HEK293 (cell line): ENCODE measurements around the gene SYNCRIP.

Experiments
- CTCF ChIA-PET: fragments of 350-600 bp; formaldehyde crosslinking; extraction: SDS; loops from one replicate; lab custom pipeline; 2021; ENCODE audit warnings: antibody characterized with exemption; lab: Yijun Ruan, JAX
- POLR2A ChIA-PET: fragments of 300-600 bp; formaldehyde crosslinking; extraction: SDS; loops from one replicate; lab custom pipeline; 2020; ENCODE audit warnings: antibody characterized with exemption, inconsistent platforms; lab: Yijun Ruan, JAX
- H3K27ac ChIP-seq: fragments of 200-500 bp; sonication (Bioruptor generic); 2 replicates; pipeline ENCODE4 v1.5.1; 2014; ENCODE audit warnings: low read depth, low read length, control low read depth, inconsistent platforms; ENCODE audit errors: extremely low read depth
- H3K36me3 ChIP-seq, 2 experiments: fragments of 200-500 bp in 1 of 2; sonication (Bioruptor generic) in 1 of 2; 1 replicate in 1 of 2; 2 replicates in 1 of 2; pipeline ENCODE4 v1.5.1; 2014 to 2017; ENCODE audit warnings: inconsistent platforms in 2 of 2, low read length in 2 of 2; ENCODE audit not compliant: control insufficient read depth in 2 of 2, insufficient read depth in 1 of 2
- H3K4me1 ChIP-seq: fragments of 200-500 bp; sonication (Bioruptor generic); 2 replicates; pipeline ENCODE4 v1.5.1; 2014; ENCODE audit warnings: mild to moderate bottlenecking, low read length, inconsistent platforms; ENCODE audit not compliant: control insufficient read depth, insufficient read depth
- H3K4me3 ChIP-seq: 2 replicates; pipeline ENCODE4 v1.5.1; 2011; ENCODE audit warnings: low read depth, mild to moderate bottlenecking, control low read depth, low read length, moderate library complexity
- H3K9me3 ChIP-seq: fragments of 200-500 bp; sonication (Bioruptor generic); 2 replicates; pipeline ENCODE4 v1.5.1; 2014; ENCODE audit warnings: low read depth, low read length, inconsistent platforms; ENCODE audit not compliant: control insufficient read depth, insufficient read depth
- BCL11B ChIP-seq: fragments of 450-650 bp; formaldehyde crosslinking; IDR thresholded peaks from 2 replicates; pipeline ENCODE4 v1.5.1; 2016; ENCODE audit warnings: low read depth, missing biosample characterization, missing genetic modification characterization
- GLIS2 ChIP-seq: fragments of 450-650 bp; formaldehyde crosslinking; IDR thresholded peaks from 2 replicates; pipeline ENCODE4 v1.5.1; 2016; ENCODE audit warnings: missing biosample characterization, missing genetic modification characterization
- PBX3 ChIP-seq: sonication (generic); formaldehyde crosslinking; IDR thresholded peaks from 2 replicates; pipeline ENCODE4 v1.8.1; 2022; ENCODE audit warnings: mild to moderate bottlenecking, moderate library complexity, missing genetic modification reagents
- PRDM10 ChIP-seq: fragments of 450-650 bp; formaldehyde crosslinking; IDR thresholded peaks from 2 replicates; pipeline ENCODE4 v1.5.1; 2016; ENCODE audit warnings: missing biosample characterization, missing genetic modification characterization
- PRDM4 ChIP-seq: fragments of 450-650 bp; formaldehyde crosslinking; IDR thresholded peaks from 2 replicates; pipeline ENCODE4 v1.5.1; 2017; ENCODE audit warnings: missing biosample characterization, missing genetic modification characterization
- PRDM6 ChIP-seq: fragments of 450-650 bp; formaldehyde crosslinking; IDR thresholded peaks from 2 replicates; pipeline ENCODE4 v1.5.1; 2017; ENCODE audit warnings: missing biosample characterization, missing genetic modification characterization
- SP3 ChIP-seq: fragments of 450-650 bp; formaldehyde crosslinking; IDR thresholded peaks from 2 replicates; pipeline ENCODE4 v1.5.1; 2016; ENCODE audit warnings: missing biosample characterization, missing genetic modification characterization
- SP7 ChIP-seq: fragments of 450-650 bp; formaldehyde crosslinking; IDR thresholded peaks from 2 replicates; pipeline ENCODE4 v1.5.1; 2016; ENCODE audit warnings: missing biosample characterization, missing genetic modification characterization
- ZBTB8A ChIP-seq: fragments of 450-650 bp; formaldehyde crosslinking; IDR thresholded peaks from 2 replicates; pipeline ENCODE4 v1.5.1; 2016; ENCODE audit warnings: missing biosample characterization, missing genetic modification characterization
- ZFHX2 ChIP-seq: fragments of 450-650 bp; formaldehyde crosslinking; conservative IDR thresholded peaks from 2 replicates; pipeline ENCODE4 v1.5.1; 2016; ENCODE audit warnings: missing biosample characterization, missing genetic modification characterization
- ZFP69B ChIP-seq: fragments of 450-650 bp; formaldehyde crosslinking; IDR thresholded peaks from 2 replicates; pipeline ENCODE4 v1.5.1; 2016; ENCODE audit warnings: missing biosample characterization, missing genetic modification characterization
- ZNF10 ChIP-seq: fragments of 450-650 bp; formaldehyde crosslinking; IDR thresholded peaks from 2 replicates; pipeline ENCODE4 v1.5.1; 2017; ENCODE audit warnings: missing biosample characterization, missing genetic modification characterization
- ZNF132 ChIP-seq: fragments of 450-650 bp; formaldehyde crosslinking; IDR thresholded peaks from 2 replicates; pipeline ENCODE4 v1.5.1; 2017; ENCODE audit warnings: missing biosample characterization, missing genetic modification characterization, borderline replicate concordance
- ZNF138 ChIP-seq: fragments of 450-650 bp; formaldehyde crosslinking; IDR thresholded peaks from 2 replicates; pipeline ENCODE4 v1.5.1; 2016; ENCODE audit warnings: missing biosample characterization, missing genetic modification characterization, borderline replicate concordance
- ZNF175 ChIP-seq: fragments of 450-650 bp; formaldehyde crosslinking; IDR thresholded peaks from 2 replicates; pipeline ENCODE4 v1.5.1; 2016; ENCODE audit warnings: missing biosample characterization, missing genetic modification characterization
- ZNF211 ChIP-seq: fragments of 450-650 bp; formaldehyde crosslinking; IDR thresholded peaks from 2 replicates; pipeline ENCODE4 v1.5.1; 2016; ENCODE audit warnings: low read depth, missing biosample characterization, missing genetic modification characterization
- ZNF324 ChIP-seq: fragments of 450-650 bp; formaldehyde crosslinking; IDR thresholded peaks from 2 replicates; pipeline ENCODE4 v1.5.1; 2016; ENCODE audit warnings: missing biosample characterization, missing genetic modification characterization
- ZNF37A ChIP-seq: fragments of 450-650 bp; IDR thresholded peaks from 2 replicates; pipeline ENCODE4 v1.5.1; 2018; ENCODE audit warnings: missing biosample characterization, missing genetic modification characterization
- ZNF404 ChIP-seq: fragments of 450-650 bp; formaldehyde crosslinking; IDR thresholded peaks from 2 replicates; pipeline ENCODE4 v1.5.1; 2017; ENCODE audit warnings: missing biosample characterization, missing genetic modification characterization
- ZNF426 ChIP-seq: fragments of 450-650 bp; formaldehyde crosslinking; IDR thresholded peaks from 2 replicates; pipeline ENCODE4 v1.5.1; 2017; ENCODE audit warnings: missing biosample characterization, missing genetic modification characterization, mild to moderate bottlenecking, inconsistent platforms, moderate library complexity
- ZNF571 ChIP-seq: fragments of 450-650 bp; formaldehyde crosslinking; IDR thresholded peaks from 2 replicates; pipeline ENCODE4 v1.5.0; 2017; ENCODE audit warnings: missing biosample characterization, missing genetic modification characterization
- ZNF747 ChIP-seq: fragments of 450-650 bp; formaldehyde crosslinking; IDR thresholded peaks from 2 replicates; pipeline ENCODE4 v1.5.1; 2016; ENCODE audit warnings: missing biosample characterization, missing genetic modification characterization
- TF ChIP-seq, protein P1 (sequence below): fragments of 450-650 bp; formaldehyde crosslinking; IDR thresholded peaks from 2 replicates; pipeline ENCODE4 v1.5.1; 2016; ENCODE audit warnings: missing biosample characterization, missing genetic modification characterization
- TF ChIP-seq, protein P2 (sequence below): fragments of 450-650 bp; IDR thresholded peaks from 2 replicates; pipeline ENCODE4 v1.5.1; 2018; ENCODE audit warnings: missing biosample characterization, missing genetic modification characterization

The SYNCRIP gene

GRCh38 chr6:85669735-85670194, 27.1 kb upstream of the SYNCRIP start:
- no peak for TF ChIP-seq ZNF747 (tag by site-specific recombination)
- TF ChIP-seq ZNF324 = no peak
- no peak for TF ChIP-seq SP7 (tag by site-specific recombination)
- no peak for TF ChIP-seq PRDM10 (tag by site-specific recombination)
- TF ChIP-seq ZNF404 (tag by site-specific recombination) = no peak
- TF ChIP-seq, protein P1, sequence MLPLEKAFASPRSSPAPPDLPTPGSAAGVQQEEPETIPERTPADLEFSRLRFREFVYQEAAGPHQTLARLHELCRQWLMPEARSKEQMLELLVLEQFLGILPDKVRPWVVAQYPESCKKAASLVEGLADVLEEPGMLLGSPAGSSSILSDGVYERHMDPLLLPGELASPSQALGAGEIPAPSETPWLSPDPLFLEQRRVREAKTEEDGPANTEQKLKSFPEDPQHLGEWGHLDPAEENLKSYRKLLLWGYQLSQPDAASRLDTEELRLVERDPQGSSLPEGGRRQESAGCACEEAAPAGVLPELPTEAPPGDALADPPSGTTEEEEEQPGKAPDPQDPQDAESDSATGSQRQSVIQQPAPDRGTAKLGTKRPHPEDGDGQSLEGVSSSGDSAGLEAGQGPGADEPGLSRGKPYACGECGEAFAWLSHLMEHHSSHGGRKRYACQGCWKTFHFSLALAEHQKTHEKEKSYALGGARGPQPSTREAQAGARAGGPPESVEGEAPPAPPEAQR (tag by site-specific recombination) = no peak
- no peak for TF ChIP-seq ZNF10 (tag by site-specific recombination)
- TF ChIP-seq ZNF426 (tag by site-specific recombination) = no peak
- TF ChIP-seq ZNF175 (tag by site-specific recombination) = no peak
- no peak for TF ChIP-seq BCL11B
- no peak for TF ChIP-seq SP3 (tag by site-specific recombination)
- TF ChIP-seq ZNF211 (tag by site-specific recombination) = no peak
- TF ChIP-seq ZFHX2 = no peak
- TF ChIP-seq ZFP69B (tag by site-specific recombination) = no peak
- no peak for TF ChIP-seq ZNF138 (tag by site-specific recombination)
- TF ChIP-seq, all 188 proteins: peak for 0
- peaks cover 0 to 5% of the 10 kb centered on the region in 2 experiments; a peak in 2 of 3 replicates for H3K36me3 ChIP-seq
- H3K4me3 ChIP-seq = no peak overlapping the region
- H3K9me3 ChIP-seq = no peaks in the 10 kb centered on the region
- H3K27ac ChIP-seq = no peak overlapping the region
- ChIA-PET CTCF (interaction anchor here (0.7 to 1.6 kb wide), 5 partner anchors 9 to 315 kb away, joined by 3 to 13 read pairs (median 3); partner anchors contain the start of gene SYNCRIP), POLR2A (interaction anchor here (1.8 to 1.9 kb wide), 2 partner anchors 9 to 26 kb away, joined by 19 to 22 read pairs; partner anchors contain the start of gene SYNCRIP)
- no peaks in the 10 kb centered on the region for H3K4me1 ChIP-seq

DNA sequence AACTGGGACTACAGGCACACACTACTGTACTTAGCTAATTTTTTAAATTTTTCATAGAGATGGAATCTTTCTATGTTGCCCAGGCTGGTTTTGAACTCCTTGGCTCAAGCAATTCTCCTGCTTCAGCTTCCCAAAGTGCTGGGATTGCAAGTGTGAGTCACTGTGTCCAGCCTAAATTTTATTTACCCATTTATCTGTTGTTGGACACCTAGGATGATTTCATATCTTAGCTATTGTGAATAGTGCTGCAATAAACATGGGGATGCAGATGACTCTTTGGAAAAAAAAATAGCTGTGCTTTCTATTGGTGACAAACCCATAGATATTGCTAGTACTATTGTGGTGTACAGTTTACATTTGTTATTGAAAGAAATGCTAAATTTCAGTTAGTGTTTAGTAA, 19.6 kb upstream of the SYNCRIP start:
- Histone ChIP-seq H3K4me1 (no peaks in the 10 kb centered on the region), H3K36me3 (no peaks in the 10 kb centered on the region; a peak in 1 of 3 replicates), H3K4me3 (no peak overlapping the region), H3K9me3 (no peaks in the 10 kb centered on the region), H3K27ac (no peak overlapping the region)
- ChIA-PET POLR2A (interaction anchor here (0.6 to 3.5 kb wide), 4 partner anchors 9 to 19 kb away, joined by 3 to 21 read pairs (median 4); partner anchors contain the start of gene SYNCRIP), CTCF (interaction anchor here (0.7 kb wide), 1 partner anchor 807 kb away, joined by 3 read pairs; no protein-coding TSS in a partner anchor)
- TF ChIP-seq GLIS2 (no peak), PRDM6 (tag by site-specific recombination) (no peak), ZBTB8A (no peak), ZNF37A (tag by site-specific recombination) (no peak), ZNF571 (tag by site-specific recombination) (no peak), PRDM4 (tag by site-specific recombination) (no peak), PBX3 (CRISPR knock-in tag) (no peak), ZNF132 (tag by site-specific recombination) (no peak)
- TF ChIP-seq, protein P2, sequence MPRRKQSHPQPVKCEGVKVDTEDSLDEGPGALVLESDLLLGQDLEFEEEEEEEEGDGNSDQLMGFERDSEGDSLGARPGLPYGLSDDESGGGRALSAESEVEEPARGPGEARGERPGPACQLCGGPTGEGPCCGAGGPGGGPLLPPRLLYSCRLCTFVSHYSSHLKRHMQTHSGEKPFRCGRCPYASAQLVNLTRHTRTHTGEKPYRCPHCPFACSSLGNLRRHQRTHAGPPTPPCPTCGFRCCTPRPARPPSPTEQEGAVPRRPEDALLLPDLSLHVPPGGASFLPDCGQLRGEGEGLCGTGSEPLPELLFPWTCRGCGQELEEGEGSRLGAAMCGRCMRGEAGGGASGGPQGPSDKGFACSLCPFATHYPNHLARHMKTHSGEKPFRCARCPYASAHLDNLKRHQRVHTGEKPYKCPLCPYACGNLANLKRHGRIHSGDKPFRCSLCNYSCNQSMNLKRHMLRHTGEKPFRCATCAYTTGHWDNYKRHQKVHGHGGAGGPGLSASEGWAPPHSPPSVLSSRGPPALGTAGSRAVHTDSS = no peak
